KMS-11 (cell line): ENCODE results near the gene DEFB125.
A peak's percentile ranks its signal among the peaks of the same experiment; 100 is the strongest.

Experiments
- H2AFZ ChIP-seq: fragments of 200-600 bp; sonication (generic); 2 replicates; pipeline ENCODE4 v1.6.1; 2016; ENCODE audit warnings: antibody characterized with exemption, mixed run types, low read depth
- H3K27ac ChIP-seq: fragments of 200-600 bp; sonication (generic); 2 replicates; pipeline ENCODE4 v1.6.1; 2016; ENCODE audit warnings: mild to moderate bottlenecking, mixed run types
- H3K27me3 ChIP-seq: fragments of 200-600 bp; sonication (generic); 2 replicates; pipeline ENCODE4 v1.6.1; 2017; ENCODE audit warnings: mild to moderate bottlenecking, low read depth, mixed run types, moderate library complexity; ENCODE audit not compliant: insufficient read depth
- H3K36me3 ChIP-seq: fragments of 200-600 bp; sonication (generic); 2 replicates; pipeline ENCODE4 v1.6.1; 2017; ENCODE audit warnings: mild to moderate bottlenecking, mixed run types; ENCODE audit not compliant: insufficient read depth
- H3K4me1 ChIP-seq: fragments of 200-600 bp; sonication (generic); 2 replicates; pipeline ENCODE4 v1.6.1; 2016; ENCODE audit warnings: mild to moderate bottlenecking, low read depth, mixed run types; ENCODE audit not compliant: poor library complexity, severe bottlenecking
- H3K4me2 ChIP-seq: fragments of 200-600 bp; sonication (generic); 2 replicates; pipeline ENCODE4 v1.7.0; 2016; ENCODE audit warnings: mild to moderate bottlenecking, mixed run types
- H3K4me3 ChIP-seq: fragments of 200-600 bp; sonication (generic); IDR thresholded peaks from 2 replicates; pipeline ENCODE4 v1.6.1; 2017; ENCODE audit warnings: low read depth, low read length, mixed read lengths; ENCODE audit not compliant: insufficient read depth
- H3K79me2 ChIP-seq: fragments of 200-600 bp; sonication (generic); 2 replicates; pipeline ENCODE4 v1.6.1; 2016; ENCODE audit warnings: low read depth, mixed run types; ENCODE audit not compliant: insufficient read depth
- H3K9ac ChIP-seq: fragments of 200-600 bp; sonication (generic); 2 replicates; pipeline ENCODE4 v1.6.1; 2016; ENCODE audit warnings: mild to moderate bottlenecking, mixed run types
- H4K20me1 ChIP-seq: fragments of 200-600 bp; sonication (generic); 2 replicates; pipeline ENCODE4 v1.6.1; 2016; ENCODE audit warnings: mild to moderate bottlenecking, mixed run types; ENCODE audit not compliant: insufficient read depth
- TF ChIP-seq, protein P1 (sequence below): fragments of 200-600 bp; sonication (generic); conservative IDR thresholded peaks from 2 replicates; pipeline ENCODE4 v1.6.1; 2017; ENCODE audit warnings: low read depth, mild to moderate bottlenecking, antibody characterized with exemption, low read length, moderate library complexity, mixed read lengths

DEFB125 gene

DNA sequence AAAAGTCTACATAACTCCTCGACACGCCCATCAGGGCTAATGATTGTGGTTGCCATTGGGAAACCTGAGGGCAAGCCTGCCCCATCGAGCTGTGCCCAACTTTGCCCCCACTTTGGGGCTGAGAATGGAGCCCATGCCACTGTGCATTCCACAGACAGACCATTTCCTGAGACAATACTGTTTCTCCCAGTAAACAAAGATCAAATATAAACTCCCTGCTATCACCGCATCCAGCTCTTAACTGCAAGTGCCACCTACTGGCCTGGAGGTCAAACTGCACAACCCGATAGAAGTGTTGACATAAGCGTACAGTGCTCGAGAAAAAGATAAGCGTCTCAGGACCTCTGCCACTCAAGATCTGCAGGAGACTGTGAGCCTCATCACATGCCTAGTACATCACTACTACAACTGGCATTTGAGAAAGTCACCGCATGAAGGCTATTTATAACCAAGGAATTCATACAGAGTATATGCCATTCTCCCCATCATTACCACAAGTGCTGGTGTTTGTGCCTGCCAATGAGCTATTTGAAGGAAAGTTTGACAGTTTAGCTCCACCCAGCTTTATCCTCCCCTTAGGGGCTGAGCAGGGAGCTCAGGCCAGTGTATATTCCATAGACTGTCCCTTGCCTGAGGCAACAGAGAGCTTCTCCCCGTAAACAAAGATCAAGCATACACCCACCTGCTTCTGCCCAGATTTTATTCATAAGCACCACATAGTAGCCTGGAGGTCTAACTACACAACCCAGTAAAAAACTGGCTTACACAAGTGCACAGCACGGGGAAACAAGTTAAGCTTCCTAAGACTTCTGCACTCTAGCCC lies 50.4 kb downstream of the DEFB125 start:
- peak overlapping the region; percentile 60; the same call in 1 of the 2 replicates for H2AFZ ChIP-seq
- no peaks in the 10 kb centered on the region for H4K20me1 ChIP-seq
- H3K27me3 ChIP-seq: no peaks in the 10 kb centered on the region
- TF ChIP-seq, protein P1, sequence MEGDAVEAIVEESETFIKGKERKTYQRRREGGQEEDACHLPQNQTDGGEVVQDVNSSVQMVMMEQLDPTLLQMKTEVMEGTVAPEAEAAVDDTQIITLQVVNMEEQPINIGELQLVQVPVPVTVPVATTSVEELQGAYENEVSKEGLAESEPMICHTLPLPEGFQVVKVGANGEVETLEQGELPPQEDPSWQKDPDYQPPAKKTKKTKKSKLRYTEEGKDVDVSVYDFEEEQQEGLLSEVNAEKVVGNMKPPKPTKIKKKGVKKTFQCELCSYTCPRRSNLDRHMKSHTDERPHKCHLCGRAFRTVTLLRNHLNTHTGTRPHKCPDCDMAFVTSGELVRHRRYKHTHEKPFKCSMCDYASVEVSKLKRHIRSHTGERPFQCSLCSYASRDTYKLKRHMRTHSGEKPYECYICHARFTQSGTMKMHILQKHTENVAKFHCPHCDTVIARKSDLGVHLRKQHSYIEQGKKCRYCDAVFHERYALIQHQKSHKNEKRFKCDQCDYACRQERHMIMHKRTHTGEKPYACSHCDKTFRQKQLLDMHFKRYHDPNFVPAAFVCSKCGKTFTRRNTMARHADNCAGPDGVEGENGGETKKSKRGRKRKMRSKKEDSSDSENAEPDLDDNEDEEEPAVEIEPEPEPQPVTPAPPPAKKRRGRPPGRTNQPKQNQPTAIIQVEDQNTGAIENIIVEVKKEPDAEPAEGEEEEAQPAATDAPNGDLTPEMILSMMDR: peak; percentile 64
- no peak overlapping the region for H3K27ac ChIP-seq
- no peaks in the 10 kb centered on the region for H3K36me3 ChIP-seq
- no peaks in the 10 kb centered on the region for H3K4me1 ChIP-seq
- no peak overlapping the region for H3K9ac ChIP-seq
- H3K79me2 ChIP-seq: no peaks in the 10 kb centered on the region
- H3K4me2 ChIP-seq: no peak overlapping the region; the same call in 1 of the 2 replicates
- no peak overlapping the region for H3K4me3 ChIP-seq

DNA sequence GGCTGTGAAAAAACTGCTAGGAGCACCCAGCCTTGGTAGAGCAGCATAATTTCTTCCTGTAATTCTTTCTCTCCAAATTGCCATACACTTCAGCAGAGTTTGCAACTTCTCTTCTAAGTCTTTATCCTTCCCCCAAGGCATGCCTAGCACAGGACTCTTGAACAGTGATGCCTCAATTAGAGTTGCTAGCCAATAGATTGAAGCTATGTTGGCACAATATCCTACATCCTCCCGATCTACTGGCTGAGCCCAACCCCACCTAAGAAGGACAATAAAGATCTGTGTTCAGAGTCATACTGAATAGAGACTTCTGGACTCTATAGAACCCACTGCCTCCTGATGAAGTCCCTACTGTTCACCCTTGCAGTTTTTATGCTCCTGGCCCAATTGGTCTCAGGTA lies 54.8 kb downstream of the DEFB125 start, which contains the start of gene DEFB126:
Gene DEFB126, plus strand, starts transcription at position 301 of the 400 bp plus-strand sequence. Its CDS starts 39 bp downstream, at position 340.
- Histone ChIP-seq H3K27me3 (no peaks in the 10 kb centered on the region), H4K20me1 (no peaks in the 10 kb centered on the region), H3K36me3 (no peaks in the 10 kb centered on the region), H3K4me1 (no peaks in the 10 kb centered on the region), H3K27ac (no peak within 1 kb of the TSS), H3K9ac (no peak within 1 kb of the TSS), H2AFZ (no peak within 1 kb of the TSS), H3K79me2 (no peaks in the 10 kb centered on the region), H3K4me3 (no peak within 1 kb of the TSS), H3K4me2 (no peak within 1 kb of the TSS)
- TF ChIP-seq, protein P1: no peak

DNA sequence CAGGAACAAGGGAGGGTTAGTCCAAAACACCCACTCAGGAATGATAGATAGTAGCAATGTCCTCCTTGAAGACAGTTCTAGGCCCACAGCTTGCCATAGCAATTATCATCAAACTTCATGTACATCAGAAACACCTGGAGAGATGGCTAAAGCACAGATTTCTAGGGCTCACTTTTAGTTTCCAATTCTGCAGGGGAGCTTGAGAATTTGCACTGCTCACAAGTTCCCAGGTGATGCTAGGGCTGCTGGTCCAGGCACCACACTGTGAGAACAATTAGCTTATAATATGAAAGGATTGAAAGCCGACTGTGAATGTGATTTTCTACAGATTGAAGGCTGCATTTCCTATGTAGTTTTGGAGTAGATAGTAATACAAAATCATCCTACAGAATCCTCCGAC lies 58.4 kb downstream of the DEFB125 start:
- no peaks in the 10 kb centered on the region for H3K27me3 ChIP-seq
- no peaks in the 10 kb centered on the region for H3K36me3 ChIP-seq
- H3K4me3 ChIP-seq: no peak overlapping the region
- H3K9ac ChIP-seq: no peak overlapping the region
- no peaks in the 10 kb centered on the region for H3K79me2 ChIP-seq
- H3K4me2 ChIP-seq: no peak overlapping the region
- H4K20me1 ChIP-seq: no peaks in the 10 kb centered on the region
- no peaks in the 10 kb centered on the region for H3K4me1 ChIP-seq
- H3K27ac ChIP-seq: no peak overlapping the region
- TF ChIP-seq, protein P1: no peak
- H2AFZ ChIP-seq: no peak overlapping the region
